Neural cell (in vitro differentiated cells): ENCODE results near the gene CITED1. TPM values are rescaled to one million over a fixed set of nuclear protein-coding genes. Genes with fewer than 3 reads are reported as not detected.

Source experiments
- H2AFZ ChIP-seq: fragments of 200-600, 300-800 bp; sonication (generic), shearing (Covaris generic); 2 replicates; pipeline ENCODE4 v1.6.0; 2014; ENCODE audit warnings: low read depth, mild to moderate bottlenecking, antibody characterized with exemption, low read length, moderate library complexity
- H3F3A ChIP-seq: fragments of 200-600 bp; shearing (Covaris generic); 2 replicates; pipeline ENCODE4 v1.6.1; 2016; ENCODE audit warnings: mild to moderate bottlenecking, moderate library complexity, mixed read lengths, antibody characterized with exemption, low read length; ENCODE audit not compliant: insufficient read depth, poor library complexity, severe bottlenecking
- H3K27ac ChIP-seq: fragments of 200-600, 300-800 bp; sonication (generic), shearing (Covaris generic); 2 replicates; pipeline ENCODE4 v1.5.1; 2014; ENCODE audit warnings: mild to moderate bottlenecking, low read length, moderate library complexity
- H3K27me3 ChIP-seq: fragments of 300-800, 200-600 bp; sonication (generic), shearing (Covaris generic); 2 replicates; pipeline ENCODE4 v1.6.0; 2014; ENCODE audit warnings: mild to moderate bottlenecking, low read depth, low read length, moderate library complexity; ENCODE audit not compliant: insufficient read depth
- H3K36me3 ChIP-seq: fragments of 300-800, 200-600 bp; sonication (generic), shearing (Covaris generic); 2 replicates; pipeline ENCODE4 v1.5.1; 2014; ENCODE audit warnings: mild to moderate bottlenecking, antibody characterized with exemption, low read length, moderate library complexity; ENCODE audit not compliant: insufficient read depth
- H3K4me2 ChIP-seq: fragments of 300-800, 200-600 bp; sonication (generic), shearing (Covaris generic); 2 replicates; pipeline ENCODE4 v1.6.0; 2014; ENCODE audit warnings: mild to moderate bottlenecking, low read length
- H3K4me3 ChIP-seq: fragments of 300-800, 200-600 bp; sonication (generic), shearing (Covaris generic); 2 replicates; pipeline ENCODE4 v1.5.1; 2014; ENCODE audit warnings: mild to moderate bottlenecking, low read length, moderate library complexity
- H3K79me2 ChIP-seq: fragments of 200-600 bp; shearing (Covaris generic); replicated peaks from 2 replicates; pipeline ENCODE4 v1.6.0; 2014; ENCODE audit warnings: mild to moderate bottlenecking, low read length, moderate library complexity; ENCODE audit not compliant: insufficient read depth
- H3K9ac ChIP-seq: fragments of 300-800, 200-600 bp; sonication (generic), shearing (Covaris generic); 2 replicates; pipeline ENCODE4 v1.6.1; 2016; ENCODE audit warnings: mild to moderate bottlenecking, low read length, mixed read lengths
- H3K9me2 ChIP-seq: fragments of 200-600 bp; shearing (Covaris generic); 2 replicates; pipeline ENCODE4 v1.6.1; 2016; ENCODE audit warnings: mild to moderate bottlenecking, low read length, mixed read lengths; ENCODE audit not compliant: insufficient read depth
- H3K9me3 ChIP-seq: fragments of 200-600, 300-800 bp; sonication (generic), shearing (Covaris generic); 2 replicates; pipeline ENCODE4 v1.6.1; 2016; ENCODE audit warnings: mild to moderate bottlenecking, mixed run types, low read length, moderate library complexity, mixed read lengths
- H4K20me1 ChIP-seq: fragments of 200-600 bp; shearing (Covaris generic); 2 replicates; pipeline ENCODE4 v1.6.1; 2016; ENCODE audit warnings: mild to moderate bottlenecking, mixed run types; ENCODE audit not compliant: insufficient read depth
- CTCF ChIP-seq: fragments of 450-650 bp; IDR thresholded peaks from 2 replicates; pipeline ENCODE4 v1.5.1; 2014; ENCODE audit warnings: antibody characterized with exemption, mild to moderate bottlenecking, moderate library complexity; ENCODE audit not compliant: poor library complexity, severe bottlenecking
- EP300 ChIP-seq: fragments of 450-650 bp; conservative IDR thresholded peaks from 2 replicates; pipeline ENCODE4 v1.6.1; 2014; ENCODE audit warnings: antibody characterized with exemption, mild to moderate bottlenecking, moderate library complexity; ENCODE audit not compliant: poor library complexity, severe bottlenecking
- EZH2 ChIP-seq: fragments of 200-600, 300-800 bp; shearing (Covaris generic), sonication (generic); IDR thresholded peaks from 2 replicates; pipeline ENCODE4 v1.6.1; 2014; ENCODE audit warnings: antibody characterized with exemption, low read length, borderline replicate concordance, mild to moderate bottlenecking; ENCODE audit not compliant: insufficient read depth, poor library complexity, severe bottlenecking
- MXI1 ChIP-seq: fragments of 450-650 bp; conservative IDR thresholded peaks from 2 replicates; pipeline ENCODE4 v1.6.1; 2014; ENCODE audit warnings: antibody characterized with exemption, mild to moderate bottlenecking; ENCODE audit not compliant: poor library complexity, severe bottlenecking
- POLR2AphosphoS5 ChIP-seq: IDR thresholded peaks from 2 replicates; pipeline ENCODE4 v1.6.1; 2012
- RAD21 ChIP-seq: fragments of 450-650 bp; conservative IDR thresholded peaks from 2 replicates; pipeline ENCODE4 v1.6.1; 2014; ENCODE audit warnings: antibody characterized with exemption, mild to moderate bottlenecking, moderate library complexity
- REST ChIP-seq: IDR thresholded peaks from 2 replicates; pipeline ENCODE4 v1.6.1; 2012; ENCODE audit warnings: borderline replicate concordance
- SMC3 ChIP-seq: fragments of 450-650 bp; conservative IDR thresholded peaks from 2 replicates; pipeline ENCODE4 v1.6.1; 2014; ENCODE audit warnings: antibody characterized with exemption, mild to moderate bottlenecking, moderate library complexity; ENCODE audit not compliant: poor library complexity
- TAF1 ChIP-seq: IDR thresholded peaks from 2 replicates; pipeline ENCODE4 v1.6.1; 2012; ENCODE audit warnings: low read depth
- polyA plus RNA-seq: library from polyadenylated mRNA; depleted of rRNA; stranded (reverse); fragments of >200 nt; gene quantifications from 2 replicates; pipeline ENCODE4 v1.2.3, GENCODE V29; 2014

Gene CITED1
- polyA plus RNA-seq, 1 donor from 2014 or later, result 24.1 TPM

DNA sequence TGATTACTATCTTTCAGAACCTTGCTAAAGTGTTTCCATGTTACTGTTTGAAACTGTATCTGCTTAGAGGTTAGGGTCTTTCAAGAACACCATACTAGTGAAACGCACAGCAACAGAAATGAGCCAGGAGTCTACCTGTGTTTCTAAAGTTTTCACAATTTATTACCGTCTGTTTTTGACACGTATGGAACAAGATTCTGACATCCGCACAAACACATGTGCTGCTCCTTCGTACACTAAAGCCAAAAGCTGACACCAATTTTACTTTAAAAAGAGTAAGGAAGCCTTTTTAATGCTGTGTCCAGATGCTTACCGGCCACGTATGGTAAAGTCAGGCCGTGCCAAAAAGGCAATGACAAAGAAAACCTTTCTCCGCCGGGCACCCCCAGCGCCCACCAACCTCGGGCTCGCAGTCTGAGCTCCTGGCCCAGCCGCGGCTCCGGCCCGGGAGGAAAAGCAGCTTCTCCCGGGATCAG, 29.2 kb downstream of the CITED1 start:
- no peaks in the 10 kb centered on the region for H3F3A ChIP-seq
- peak overlapping the region; percentile 77 for H3K4me3 ChIP-seq
- H3K9me3 ChIP-seq, result no peaks in the 10 kb centered on the region
- no peaks in the 10 kb centered on the region for H3K27me3 ChIP-seq
- H3K9me2 ChIP-seq, result no peaks in the 10 kb centered on the region
- H3K79me2 ChIP-seq, result no peaks in the 10 kb centered on the region
- no peaks in the 10 kb centered on the region for H3K36me3 ChIP-seq
- H2AFZ ChIP-seq, result peak overlapping the region; percentile 69
- H3K27ac ChIP-seq, result peak overlapping the region; percentile 69
- TF ChIP-seq EZH2, result no peak
- peak; percentile 38 for TF ChIP-seq MXI1
- H3K9ac ChIP-seq, result peak overlapping the region; percentile 79
- no peaks in the 10 kb centered on the region for H4K20me1 ChIP-seq
- H3K4me2 ChIP-seq, result peak overlapping the region; percentile 35

DNA sequence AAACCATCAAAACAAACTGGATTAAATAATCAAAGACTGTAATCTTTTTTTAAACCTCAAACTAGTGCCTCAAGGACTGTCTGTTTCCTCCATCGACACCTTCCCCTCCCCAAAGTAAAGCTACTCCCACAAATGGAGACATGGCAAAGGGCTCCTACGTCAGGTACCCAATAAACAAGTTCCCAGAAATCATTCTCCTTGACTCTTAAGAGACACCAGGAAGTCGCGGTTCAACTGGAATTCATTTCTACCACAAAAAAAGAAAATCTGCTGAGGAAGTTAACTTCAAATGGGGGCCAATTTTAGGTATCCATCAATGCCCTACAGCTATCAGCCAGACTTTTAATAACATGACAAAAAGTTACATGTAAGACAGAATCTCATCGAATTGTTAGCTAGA, 31.2 kb downstream of the CITED1 start:
- H3K9ac ChIP-seq, result no peak overlapping the region
- H3K9me2 ChIP-seq, result no peaks in the 10 kb centered on the region
- no peak overlapping the region for H3K4me2 ChIP-seq
- H3K27ac ChIP-seq, result no peak overlapping the region
- peak overlapping the region; percentile 77 for H3K4me3 ChIP-seq
- no peaks in the 10 kb centered on the region for H4K20me1 ChIP-seq
- H3K9me3 ChIP-seq, result no peaks in the 10 kb centered on the region
- H3K79me2 ChIP-seq, result no peaks in the 10 kb centered on the region
- H3K36me3 ChIP-seq, result no peaks in the 10 kb centered on the region
- no peak overlapping the region for H2AFZ ChIP-seq
- no peaks in the 10 kb centered on the region for H3K27me3 ChIP-seq
- no peaks in the 10 kb centered on the region for H3F3A ChIP-seq
- no peak for TF ChIP-seq CTCF
- no peak for TF ChIP-seq RAD21
- no peak for TF ChIP-seq SMC3
- no peak for TF ChIP-seq POLR2AphosphoS5
- TF ChIP-seq MXI1, result no peak
- TF ChIP-seq EZH2, result no peak
- TF ChIP-seq REST, result no peak
- TF ChIP-seq EP300, result no peak
- TF ChIP-seq TAF1, result no peak

- Histone ChIP-seq H3K36me3 (no peaks in the 10 kb centered on the region), H3F3A (no peaks in the 10 kb centered on the region), H3K27me3 (no peaks in the 10 kb centered on the region), H3K79me2 (no peaks in the 10 kb centered on the region), H4K20me1 (no peaks in the 10 kb centered on the region), H3K4me2 (no peak overlapping the region), H3K9me3 (no peaks in the 10 kb centered on the region), H2AFZ (no peak overlapping the region), H3K9ac (no peak overlapping the region), H3K9me2 (no peaks in the 10 kb centered on the region), H3K4me3 (no peak overlapping the region), H3K27ac (no peak overlapping the region)
- no peak for TF ChIP-seq POLR2AphosphoS5
- no peak for TF ChIP-seq MXI1
- TF ChIP-seq TAF1, result no peak
- no peak for TF ChIP-seq RAD21
- TF ChIP-seq EZH2, result no peak
- no peak for TF ChIP-seq REST
Observed at GRCh38 chrX:72273718-72274117, 32.0 kb downstream of the CITED1 start.
